CD4-positive, alpha-beta T cell treated with Interleukin-12 subunit alpha and Interleukin-12 subunit beta, for 1 hour (primary cell): Measurements from ENCODE around the gene USP1.
A peak's percentile ranks its signal among the peaks of the same experiment; 100 is the strongest.

Source experiments
- DNase-seq: peaks from one replicate; pipeline ENCODE4 v3.0.0-alpha.2; 2020

USP1 gene

GRCh38 chr1:62436466-62437272, at the start of gene USP1:
TSS of gene USP1 (plus strand) at chr1:62437049. CDS start at chr1:62439868, 2,819 bp downstream.
- no peak for DNase-seq

- DNase-seq: no peak
Measured at GRCh38 chr1:62389531-62389930, 47.3 kb upstream of the USP1 start.

GRCh38 chr1:62390071-62390470, 46.8 kb upstream of the USP1 start:
- DNase-seq: no peak

- peak; percentile 4 for DNase-seq
Measured at GRCh38 chr1:62391369-62391971, 45.4 kb upstream of the USP1 start.

- DNase-seq: no peak
Measured at GRCh38 chr1:62392951-62393350, 43.9 kb upstream of the USP1 start.

GRCh38 chr1:62394646-62395045, 42.2 kb upstream of the USP1 start:
- no peak for DNase-seq

GRCh38 chr1:62395291-62395690, 41.6 kb upstream of the USP1 start:
- no peak for DNase-seq

- no peak for DNase-seq
Measured at GRCh38 chr1:62396871-62397270, 40.0 kb upstream of the USP1 start.

GRCh38 chr1:62397301-62397700, 39.5 kb upstream of the USP1 start:
- no peak for DNase-seq

GRCh38 chr1:62398377-62398776, 38.5 kb upstream of the USP1 start:
- no peak for DNase-seq

- DNase-seq: no peak
Measured at GRCh38 chr1:62401034-62401760, 35.7 kb upstream of the USP1 start.

GRCh38 chr1:62405247-62405646, 31.6 kb upstream of the USP1 start:
- no peak for DNase-seq

GRCh38 chr1:62406576-62406975, 30.3 kb upstream of the USP1 start:
- DNase-seq: no peak

- DNase-seq: peak; percentile 56
Measured at GRCh38 chr1:62407398-62408009, 29.3 kb upstream of the USP1 start.

- no peak for DNase-seq
Measured at GRCh38 chr1:62415687-62416086, 21.2 kb upstream of the USP1 start.

GRCh38 chr1:62417351-62417999, 19.4 kb upstream of the USP1 start:
- no peak for DNase-seq

GRCh38 chr1:62420214-62420613, 16.6 kb upstream of the USP1 start:
- no peak for DNase-seq

GRCh38 chr1:62423580-62424242, 13.1 kb upstream of the USP1 start:
- no peak for DNase-seq

- no peak for DNase-seq
Measured at GRCh38 chr1:62424411-62424810, 12.4 kb upstream of the USP1 start.

- DNase-seq: no peak
Measured at GRCh38 chr1:62425041-62425440, 11.8 kb upstream of the USP1 start.

- DNase-seq: no peak
Measured at GRCh38 chr1:62426237-62426636, 10.6 kb upstream of the USP1 start.

- no peak for DNase-seq
Measured at GRCh38 chr1:62426794-62427193, 10.1 kb upstream of the USP1 start.
